HepG2 (cell line): ENCODE results near the gene ANKRD2. TPM values are rescaled to one million over a fixed set of nuclear protein-coding genes. Genes with fewer than 3 reads are reported as not detected.
A peak's percentile ranks its signal among the peaks of the same experiment; 100 is the strongest.

Experiments used
- ARNTL ChIP-seq: sonication (generic); formaldehyde crosslinking; IDR thresholded peaks from 2 replicates; pipeline ENCODE4 v1.4.0; 2020; ENCODE audit warnings: mild to moderate bottlenecking, missing genetic modification reagents
- FOXK1 ChIP-seq: sonication (generic); formaldehyde crosslinking; IDR thresholded peaks from 2 replicates; pipeline ENCODE4 v1.4.0; 2020; ENCODE audit warnings: low read depth, missing genetic modification reagents, borderline replicate concordance
- KMT2B ChIP-seq: IDR thresholded peaks from 2 replicates; pipeline ENCODE4 v1.6.1; 2016; ENCODE audit warnings: missing genetic modification reagents, missing compliant biosample characterization
- NBN ChIP-seq: fragments of 450-650 bp; conservative IDR thresholded peaks from 2 replicates; pipeline ENCODE4 v1.6.1; 2017
- RFX3 ChIP-seq: IDR thresholded peaks from 2 replicates; pipeline ENCODE4 v1.6.1; 2016; ENCODE audit warnings: missing biosample characterization, missing genetic modification reagents
- RFX5 ChIP-seq: IDR thresholded peaks from 2 replicates; pipeline ENCODE4 v1.6.1; 2011; ENCODE audit warnings: low read depth, low read length, improper control_type of control experiment
- SAP130 ChIP-seq: IDR thresholded peaks from 2 replicates; pipeline ENCODE4 v1.6.1; 2016; ENCODE audit warnings: low read depth
- U2AF2 ChIP-seq: fragments of 200-400 bp; formaldehyde crosslinking; IDR thresholded peaks from 2 replicates; pipeline ENCODE4 v1.6.1; 2017; ENCODE audit warnings: low read depth, mild to moderate bottlenecking, low read length
- XBP1 ChIP-seq: sonication (generic); formaldehyde crosslinking; IDR thresholded peaks from 2 replicates; pipeline ENCODE4 v1.5.0; 2020; ENCODE audit warnings: missing genetic modification reagents
- ZFX ChIP-seq: sonication (generic); formaldehyde crosslinking; IDR thresholded peaks from 2 replicates; pipeline ENCODE4 v1.4.0; 2020; ENCODE audit warnings: mild to moderate bottlenecking, low read depth, missing genetic modification reagents, moderate library complexity
- ZNF136 ChIP-seq: sonication (generic); formaldehyde crosslinking; IDR thresholded peaks from 2 replicates; pipeline ENCODE4 v1.8.1; 2022; ENCODE audit warnings: low read depth, mild to moderate bottlenecking, moderate library complexity, missing genetic modification reagents
- ZNF225 ChIP-seq: sonication (generic); formaldehyde crosslinking; IDR thresholded peaks from 2 replicates; pipeline ENCODE4 v1.4.0; 2020; ENCODE audit warnings: mild to moderate bottlenecking, missing genetic modification reagents
- ZNF329 ChIP-seq: sonication (generic); formaldehyde crosslinking; IDR thresholded peaks from 2 replicates; pipeline ENCODE4 v1.9.0; 2021; ENCODE audit warnings: low read depth, mild to moderate bottlenecking, missing genetic modification reagents
- ZNF382 ChIP-seq: sonication (generic); formaldehyde crosslinking; IDR thresholded peaks from 2 replicates; pipeline ENCODE4 v1.5.0; 2020; ENCODE audit warnings: missing genetic modification reagents, mild to moderate bottlenecking, borderline replicate concordance
- ZNF550 ChIP-seq: sonication (generic); formaldehyde crosslinking; IDR thresholded peaks from 2 replicates; pipeline ENCODE4 v1.4.0; 2020; ENCODE audit warnings: mild to moderate bottlenecking, missing genetic modification reagents, borderline replicate concordance
- ZNF773 ChIP-seq: sonication (generic); formaldehyde crosslinking; IDR thresholded peaks from 2 replicates; pipeline ENCODE4 v1.4.0; 2020; ENCODE audit warnings: missing genetic modification reagents, borderline replicate concordance
- polyA plus RNA-seq, 8 experiments: library from polyadenylated mRNA; depleted of rRNA in 3 of 8; stranded (reverse) in 7 of 8; unstranded in 1 of 8; fragments of >200 nt; fragmentation: Illumina TruSeq in 4 of 8; extraction: Trizol in 4 of 8; gene quantifications; 2 replicates each; pipeline versions ENCODE4 v1.2.1 to v1.2.3, GENCODE V29; 2011 to 2016; ENCODE audit warnings: low read depth in 4 of 8, missing spikeins in 1 of 8, mixed read lengths in 1 of 8; ENCODE audit not compliant: insufficient read depth in 1 of 8
- total RNA-seq, 5 experiments: library from RNA; depleted of rRNA; stranded (reverse); fragments of >200 nt; fragmentation: Illumina TruSeq; extraction: Trizol; gene quantifications; 2 replicates each; pipeline ENCODE4 v1.2.3, GENCODE V29; 2016; ENCODE audit warnings: low read depth in 1 of 5
- TF ChIP-seq, protein P1 (sequence below): sonication (generic); formaldehyde crosslinking; IDR thresholded peaks from 2 replicates; pipeline ENCODE4 v1.4.0; 2020; ENCODE audit warnings: missing genetic modification reagents
- TF ChIP-seq, protein P2 (sequence below): sonication (generic); formaldehyde crosslinking; IDR thresholded peaks from 2 replicates; pipeline ENCODE4 v1.4.0; 2020; ENCODE audit warnings: mild to moderate bottlenecking, missing genetic modification reagents
- TF ChIP-seq, protein P3 (sequence below): sonication (generic); formaldehyde crosslinking; IDR thresholded peaks from 2 replicates; pipeline ENCODE4 v1.4.0; 2020; ENCODE audit warnings: low read depth, mild to moderate bottlenecking, missing genetic modification reagents
- TF ChIP-seq, protein P4 (sequence below): sonication (generic); formaldehyde crosslinking; IDR thresholded peaks from 2 replicates; pipeline ENCODE4; 2020; ENCODE audit warnings: missing genetic modification reagents, mild to moderate bottlenecking, borderline replicate concordance
- TF ChIP-seq, protein P5 (sequence below): sonication (generic); formaldehyde crosslinking; IDR thresholded peaks from 2 replicates; pipeline ENCODE4 v1.5.0; 2020; ENCODE audit warnings: missing genetic modification reagents, mild to moderate bottlenecking, borderline replicate concordance

ANKRD2 gene
- total and polyA plus RNA-seq, 2 of the 13 experiments (the other 11 are each of a cell fraction or from before 2014, with no cell fraction given): not detected

DNA sequence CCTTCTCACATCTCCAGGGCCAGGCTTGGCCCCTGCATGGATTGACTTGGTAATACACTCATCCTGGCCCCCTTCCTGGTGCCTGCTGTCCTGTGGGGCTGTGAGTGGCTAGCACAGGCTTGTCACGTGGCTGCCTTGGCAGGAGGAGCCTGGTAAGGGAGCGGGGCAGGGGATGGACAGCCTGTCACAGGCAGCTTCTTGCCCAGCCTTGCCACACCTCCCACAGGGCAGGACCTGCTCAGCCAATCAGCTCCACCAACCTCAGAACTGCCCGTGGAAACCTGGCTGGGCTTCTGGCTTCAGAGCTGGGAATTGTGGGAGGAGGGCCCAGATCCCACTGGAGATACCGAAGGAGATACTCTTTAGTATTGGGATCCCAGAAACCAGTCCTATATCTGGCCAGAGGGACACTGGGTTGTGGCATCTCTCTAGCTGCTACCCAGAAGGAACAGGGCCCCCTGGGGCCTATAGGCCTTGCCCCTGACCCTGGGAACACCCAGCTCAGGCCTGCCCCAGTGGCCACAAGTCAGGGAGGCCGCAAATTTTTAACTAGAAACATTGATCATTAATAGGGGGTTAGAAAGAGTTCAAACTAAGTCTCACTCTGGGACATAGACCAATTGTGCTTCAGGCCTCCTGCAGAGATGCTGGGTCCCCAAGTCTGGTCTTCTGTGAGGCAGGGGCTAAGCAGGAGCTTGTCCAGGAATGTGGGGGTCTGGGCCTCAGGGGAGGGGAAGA is 11.7 kb downstream of the ANKRD2 start, which contains the start of gene HOGA1 (continued):
- TF ChIP-seq, protein P1, sequence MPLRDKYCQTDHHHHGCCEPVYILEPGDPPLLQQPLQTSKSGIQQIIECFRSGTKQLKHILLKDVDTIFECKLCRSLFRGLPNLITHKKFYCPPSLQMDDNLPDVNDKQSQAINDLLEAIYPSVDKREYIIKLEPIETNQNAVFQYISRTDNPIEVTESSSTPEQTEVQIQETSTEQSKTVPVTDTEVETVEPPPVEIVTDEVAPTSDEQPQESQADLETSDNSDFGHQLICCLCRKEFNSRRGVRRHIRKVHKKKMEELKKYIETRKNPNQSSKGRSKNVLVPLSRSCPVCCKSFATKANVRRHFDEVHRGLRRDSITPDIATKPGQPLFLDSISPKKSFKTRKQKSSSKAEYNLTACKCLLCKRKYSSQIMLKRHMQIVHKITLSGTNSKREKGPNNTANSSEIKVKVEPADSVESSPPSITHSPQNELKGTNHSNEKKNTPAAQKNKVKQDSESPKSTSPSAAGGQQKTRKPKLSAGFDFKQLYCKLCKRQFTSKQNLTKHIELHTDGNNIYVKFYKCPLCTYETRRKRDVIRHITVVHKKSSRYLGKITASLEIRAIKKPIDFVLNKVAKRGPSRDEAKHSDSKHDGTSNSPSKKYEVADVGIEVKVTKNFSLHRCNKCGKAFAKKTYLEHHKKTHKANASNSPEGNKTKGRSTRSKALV (CRISPR knock-in tag): no peak
- TF ChIP-seq ZNF382 (CRISPR knock-in tag) (no peak), ZNF225 (CRISPR knock-in tag) (no peak), RFX3 (CRISPR knock-in tag) (no peak), ZNF550 (CRISPR knock-in tag) (no peak), ZNF773 (CRISPR knock-in tag) (no peak), FOXK1 (CRISPR knock-in tag) (peak; percentile 43; the same call in 1 of the 2 replicates), U2AF2 (no peak), ZFX (CRISPR knock-in tag) (peak; percentile 89), NBN (no peak), ZNF329 (no peak), XBP1 (CRISPR knock-in tag) (no peak), SAP130 (CRISPR knock-in tag) (peak; percentile 75; the same call in 1 of the 2 replicates), KMT2B (CRISPR knock-in tag) (0 out of 2 replicates have a peak, but pooled peaks have one; percentile 27), ZNF136 (CRISPR knock-in tag) (no peak), RFX5 (no peak; the same call in 1 of the 2 replicates), ARNTL (CRISPR knock-in tag) (peak; percentile 83)
- TF ChIP-seq, protein P2, sequence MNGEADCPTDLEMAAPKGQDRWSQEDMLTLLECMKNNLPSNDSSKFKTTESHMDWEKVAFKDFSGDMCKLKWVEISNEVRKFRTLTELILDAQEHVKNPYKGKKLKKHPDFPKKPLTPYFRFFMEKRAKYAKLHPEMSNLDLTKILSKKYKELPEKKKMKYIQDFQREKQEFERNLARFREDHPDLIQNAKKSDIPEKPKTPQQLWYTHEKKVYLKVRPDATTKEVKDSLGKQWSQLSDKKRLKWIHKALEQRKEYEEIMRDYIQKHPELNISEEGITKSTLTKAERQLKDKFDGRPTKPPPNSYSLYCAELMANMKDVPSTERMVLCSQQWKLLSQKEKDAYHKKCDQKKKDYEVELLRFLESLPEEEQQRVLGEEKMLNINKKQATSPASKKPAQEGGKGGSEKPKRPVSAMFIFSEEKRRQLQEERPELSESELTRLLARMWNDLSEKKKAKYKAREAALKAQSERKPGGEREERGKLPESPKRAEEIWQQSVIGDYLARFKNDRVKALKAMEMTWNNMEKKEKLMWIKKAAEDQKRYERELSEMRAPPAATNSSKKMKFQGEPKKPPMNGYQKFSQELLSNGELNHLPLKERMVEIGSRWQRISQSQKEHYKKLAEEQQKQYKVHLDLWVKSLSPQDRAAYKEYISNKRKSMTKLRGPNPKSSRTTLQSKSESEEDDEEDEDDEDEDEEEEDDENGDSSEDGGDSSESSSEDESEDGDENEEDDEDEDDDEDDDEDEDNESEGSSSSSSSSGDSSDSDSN: peak; percentile 34; the same call in 1 of the 2 replicates
- TF ChIP-seq, protein P3, sequence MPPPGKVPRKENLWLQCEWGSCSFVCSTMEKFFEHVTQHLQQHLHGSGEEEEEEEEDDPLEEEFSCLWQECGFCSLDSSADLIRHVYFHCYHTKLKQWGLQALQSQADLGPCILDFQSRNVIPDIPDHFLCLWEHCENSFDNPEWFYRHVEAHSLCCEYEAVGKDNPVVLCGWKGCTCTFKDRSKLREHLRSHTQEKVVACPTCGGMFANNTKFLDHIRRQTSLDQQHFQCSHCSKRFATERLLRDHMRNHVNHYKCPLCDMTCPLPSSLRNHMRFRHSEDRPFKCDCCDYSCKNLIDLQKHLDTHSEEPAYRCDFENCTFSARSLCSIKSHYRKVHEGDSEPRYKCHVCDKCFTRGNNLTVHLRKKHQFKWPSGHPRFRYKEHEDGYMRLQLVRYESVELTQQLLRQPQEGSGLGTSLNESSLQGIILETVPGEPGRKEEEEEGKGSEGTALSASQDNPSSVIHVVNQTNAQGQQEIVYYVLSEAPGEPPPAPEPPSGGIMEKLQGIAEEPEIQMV: 0 out of 2 replicates have a peak, but pooled peaks have one; percentile 6
- TF ChIP-seq, protein P4, sequence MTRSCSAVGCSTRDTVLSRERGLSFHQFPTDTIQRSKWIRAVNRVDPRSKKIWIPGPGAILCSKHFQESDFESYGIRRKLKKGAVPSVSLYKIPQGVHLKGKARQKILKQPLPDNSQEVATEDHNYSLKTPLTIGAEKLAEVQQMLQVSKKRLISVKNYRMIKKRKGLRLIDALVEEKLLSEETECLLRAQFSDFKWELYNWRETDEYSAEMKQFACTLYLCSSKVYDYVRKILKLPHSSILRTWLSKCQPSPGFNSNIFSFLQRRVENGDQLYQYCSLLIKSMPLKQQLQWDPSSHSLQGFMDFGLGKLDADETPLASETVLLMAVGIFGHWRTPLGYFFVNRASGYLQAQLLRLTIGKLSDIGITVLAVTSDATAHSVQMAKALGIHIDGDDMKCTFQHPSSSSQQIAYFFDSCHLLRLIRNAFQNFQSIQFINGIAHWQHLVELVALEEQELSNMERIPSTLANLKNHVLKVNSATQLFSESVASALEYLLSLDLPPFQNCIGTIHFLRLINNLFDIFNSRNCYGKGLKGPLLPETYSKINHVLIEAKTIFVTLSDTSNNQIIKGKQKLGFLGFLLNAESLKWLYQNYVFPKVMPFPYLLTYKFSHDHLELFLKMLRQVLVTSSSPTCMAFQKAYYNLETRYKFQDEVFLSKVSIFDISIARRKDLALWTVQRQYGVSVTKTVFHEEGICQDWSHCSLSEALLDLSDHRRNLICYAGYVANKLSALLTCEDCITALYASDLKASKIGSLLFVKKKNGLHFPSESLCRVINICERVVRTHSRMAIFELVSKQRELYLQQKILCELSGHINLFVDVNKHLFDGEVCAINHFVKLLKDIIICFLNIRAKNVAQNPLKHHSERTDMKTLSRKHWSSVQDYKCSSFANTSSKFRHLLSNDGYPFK (CRISPR knock-in tag): peak; percentile 26; the same call in 1 of the 2 replicates
- TF ChIP-seq, protein P5, sequence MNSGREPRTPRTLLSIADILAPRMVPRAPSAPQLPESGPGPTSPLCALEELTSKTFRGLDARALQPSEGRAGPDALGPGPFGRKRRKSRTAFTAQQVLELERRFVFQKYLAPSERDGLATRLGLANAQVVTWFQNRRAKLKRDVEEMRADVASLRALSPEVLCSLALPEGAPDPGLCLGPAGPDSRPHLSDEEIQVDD: no peak
